Small intestine (tissue), 7 donors: ENCODE results near the gene TRA2B. TPM values are rescaled to one million over a fixed set of nuclear protein-coding genes. Genes with fewer than 3 reads are reported as not detected.

Experiments
- DNase-seq, 2 donors: peaks; one replicate each; pipeline versions ENCODE4 v3.0.0 to v3.0.0-alpha.2; 2013
- FAIRE-seq: peaks from 2 replicates; lab custom pipeline; 2012; peaks lifted over from hg19 to GRCh38; lab: Jason Lieb, UNC
- H3K27ac ChIP-seq, 3 donors: one replicate each; pipeline ENCODE4 v1.5.1; 2013; ENCODE audit warnings: low read length in 2 of 3, mild to moderate bottlenecking in 2 of 3, control low read depth in 1 of 3, inconsistent platforms in 1 of 3, low read depth in 1 of 3, moderate library complexity in 1 of 3
- H3K27me3 ChIP-seq, 3 donors: one replicate each; pipeline ENCODE4 v1.6.1; 2013; ENCODE audit warnings: low read length in 3 of 3, inconsistent platforms in 1 of 3; ENCODE audit not compliant: control insufficient read depth in 3 of 3, insufficient read depth in 3 of 3
- H3K36me3 ChIP-seq, 3 donors: one replicate each; pipeline ENCODE4 v1.6.1; 2013; ENCODE audit warnings: low read length in 3 of 3, inconsistent platforms in 1 of 3, low read depth in 1 of 3, mild to moderate bottlenecking in 1 of 3, moderate library complexity in 1 of 3; ENCODE audit not compliant: control insufficient read depth in 3 of 3, insufficient read depth in 2 of 3
- H3K4me1 ChIP-seq, 3 donors: one replicate each; pipeline ENCODE4 v1.6.1; 2013; ENCODE audit warnings: low read length in 2 of 3, inconsistent platforms in 1 of 3, low read depth in 1 of 3, mild to moderate bottlenecking in 1 of 3, moderate library complexity in 1 of 3; ENCODE audit not compliant: control insufficient read depth in 3 of 3, insufficient read depth in 2 of 3
- H3K4me3 ChIP-seq, 3 donors: one replicate each; pipeline ENCODE4 v1.5.1; 2013; ENCODE audit warnings: low read length in 3 of 3, control low read depth in 1 of 3, inconsistent platforms in 1 of 3, low read depth in 1 of 3, mild to moderate bottlenecking in 1 of 3, moderate library complexity in 1 of 3
- H3K9me3 ChIP-seq, 2 donors: one replicate each; pipeline ENCODE4 v1.6.1; 2013; ENCODE audit warnings: low read depth in 1 of 2, low read length in 1 of 2; ENCODE audit not compliant: control insufficient read depth in 2 of 2, insufficient read depth in 1 of 2
- WGBS, 3 donors: extraction: QIAGEN DNeasy Blood & Tissue Kit; methylation state at CpG; one replicate each; pipeline ENCODE4 v1.1.7; 2013; 5-methylcytosine and 5-hydroxymethylcytosine counted together
- polyA plus RNA-seq, 4 donors: library from polyadenylated mRNA; stranded (reverse) in 3 of 4; unstranded in 1 of 4; fragments of 200-250 nt in 3 of 4; fragments of 120-200 nt in 1 of 4; gene quantifications; one replicate each; pipeline versions ENCODE4 v1.2.1 to v1.2.3, GENCODE V29; 2013
- donor health status: healthy with polysubstance abuse.
- donor health status: control.
- donor health status: control.
- donor health status: Bipolar disorder and iron deficiency.
- donor health status: healthy.

Gene TRA2B
- polyA plus RNA-seq, 4 donors: 48.5 to 150 (median 72.4) TPM

GRCh38 chr3:185948292-185948691 is 10.5 kb upstream of the TRA2B start:
- FAIRE-seq (no peak), DNase-seq (no peak)
- no peaks in the 10 kb centered on the region for H3K36me3 ChIP-seq
- H3K27ac ChIP-seq: no peak overlapping the region
- H3K27me3 ChIP-seq: no peaks in the 10 kb centered on the region
- peaks cover 0 to 13% of the 10 kb centered on the region in 2 donors for H3K9me3 ChIP-seq
- WGBS, 3 donors: 77 to 82% (median 78%) methylated on average over 3 of the region's 3 CpGs
- H3K4me1 ChIP-seq: peaks cover 0 to 11% (median 1%) of the 10 kb centered on the region in 3 donors
- no peak overlapping the region for H3K4me3 ChIP-seq

- no peak overlapping the region for H3K27ac ChIP-seq
- whole genome bisulfite sequencing, 3 donors: 25 to 34% (median 25%) methylated on average over 3 of the region's 3 CpGs
- no peak for FAIRE-seq
Observed at GRCh38 chr3:185943760-185944106, 5.9 kb upstream of the TRA2B start.

GRCh38 chr3:185942907-185943759 is 5.3 kb upstream of the TRA2B start:
- H3K4me1 ChIP-seq: peaks cover 0 to 7% (median 0%) of the 10 kb centered on the region in 3 donors
- DNase-seq (peak; percentile 90 to 94), FAIRE-seq (no peak)
- H3K27ac ChIP-seq: peak overlapping the region in 1 of 3 donors; percentile 46
- no peak overlapping the region for H3K4me3 ChIP-seq
- H3K9me3 ChIP-seq: peaks cover 0 to 4% of the 10 kb centered on the region in 2 donors
- WGBS, 3 donors: 48 to 54% (median 49%) methylated on average over 7 of the region's 7 CpGs
- H3K36me3 ChIP-seq: no peaks in the 10 kb centered on the region
- no peaks in the 10 kb centered on the region for H3K27me3 ChIP-seq

More at GRCh38 chr3:185943760-185944106, 5.9 kb upstream of the TRA2B start:
- no peak overlapping the region for H3K4me3 ChIP-seq
- H3K9me3 ChIP-seq: no peaks in the 10 kb centered on the region
- H3K36me3 ChIP-seq: no peaks in the 10 kb centered on the region
- H3K27me3 ChIP-seq: no peaks in the 10 kb centered on the region
- DNase-seq: no peak
- H3K4me1 ChIP-seq: peaks cover 0 to 7% (median 0%) of the 10 kb centered on the region in 3 donors

- no peak overlapping the region for H3K4me3 ChIP-seq
- peaks cover 0 to 7% (median 0%) of the 10 kb centered on the region in 3 donors for H3K4me1 ChIP-seq
- 91 to 99% (median 92%) methylated on average over 3 of the region's 3 CpGs for WGBS, 3 donors
- H3K27me3 ChIP-seq: no peaks in the 10 kb centered on the region
- peaks cover 0 to 5% of the 10 kb centered on the region in 2 donors for H3K9me3 ChIP-seq
- no peak for FAIRE-seq
- no peaks in the 10 kb centered on the region for H3K36me3 ChIP-seq
- no peak for DNase-seq
- H3K27ac ChIP-seq: no peak overlapping the region
Observed at GRCh38 chr3:185942396-185942795, 4.6 kb upstream of the TRA2B start.

GRCh38 chr3:185940951-185941350 is 3.1 kb upstream of the TRA2B start:
- Histone ChIP-seq H3K27ac (no peak overlapping the region), H3K4me1 (peaks cover 0 to 7% (median 0%) of the 10 kb centered on the region in 3 donors)
- FAIRE-seq: no peak

GRCh38 chr3:185939721-185940120 is 1.9 kb upstream of the TRA2B start:
- Histone ChIP-seq H3K4me3 (no peak overlapping the region), H3K27ac (no peak overlapping the region), H3K36me3 (no peaks in the 10 kb centered on the region), H3K9me3 (peaks cover 0 to 5% of the 10 kb centered on the region in 2 donors), H3K27me3 (no peaks in the 10 kb centered on the region), H3K4me1 (peaks cover 0 to 7% (median 0%) of the 10 kb centered on the region in 3 donors)
- DNase-seq (no peak), FAIRE-seq (no peak)
- WGBS, 3 donors: 84 to 94% (median 88%) methylated on average over 3 of the region's 3 CpGs

More at GRCh38 chr3:185940951-185941350, 3.1 kb upstream of the TRA2B start:
- DNase-seq: no peak
- Histone ChIP-seq H3K36me3 (no peaks in the 10 kb centered on the region), H3K9me3 (peaks cover 0 to 5% of the 10 kb centered on the region in 2 donors), H3K27me3 (no peaks in the 10 kb centered on the region), H3K4me3 (no peak overlapping the region)
- 10 to 35% (median 29%) methylated on average over 1 of the region's 1 CpG for WGBS, 3 donors

GRCh38 chr3:185936814-185937688 is 763 bp downstream of the TRA2B start:
- Histone ChIP-seq H3K4me1 (peaks cover 2 to 6% (median 4%) of the 10 kb centered on the region in 3 donors), H3K36me3 (no peaks in the 10 kb centered on the region), H3K9me3 (peaks cover 0 to 5% of the 10 kb centered on the region in 2 donors), H3K27ac (peak overlapping the region; percentile 97 to 100 (median 99)), H3K4me3 (peak overlapping the region; percentile 86 to 100 (median 86)), H3K27me3 (no peaks in the 10 kb centered on the region)
- 0 to 1% (median 0%) methylated on average over 56 of the region's 56 CpGs for WGBS, 3 donors
- peak; percentile 80 to 95 for DNase-seq
- no peak for FAIRE-seq

GRCh38 chr3:185936273-185936629 is 1.6 kb downstream of the TRA2B start:
- peak overlapping the region; percentile 10 to 86 (median 86) for H3K4me3 ChIP-seq
- no peak for FAIRE-seq
- WGBS, 3 donors: 0 to 1% (median 1%) methylated on average over 8 of the region's 8 CpGs
- H3K4me1 ChIP-seq: peaks cover 2 to 9% (median 6%) of the 10 kb centered on the region in 3 donors
- H3K36me3 ChIP-seq: no peaks in the 10 kb centered on the region
- no peaks in the 10 kb centered on the region for H3K27me3 ChIP-seq
- H3K27ac ChIP-seq: peak overlapping the region in 1 of 3 donors; percentile 97
- no peak for DNase-seq
- peaks cover 0 to 5% of the 10 kb centered on the region in 2 donors for H3K9me3 ChIP-seq
